Mesendoderm (in vitro differentiated cells): ENCODE results near the gene HPS1.

Experiments used
- DNase-seq: peaks from one replicate; pipeline ENCODE4 v3.0.0; 2013
- H2AK5ac ChIP-seq: 2 replicates; pipeline ENCODE4 v1.6.1; 2013; ENCODE audit warnings: low read length, inconsistent platforms
- H2BK120ac ChIP-seq: 2 replicates; pipeline ENCODE4 v1.6.1; 2013; ENCODE audit warnings: low read depth, mild to moderate bottlenecking, low read length, moderate library complexity, mixed read lengths
- H2BK15ac ChIP-seq: replicated peaks from 2 replicates; pipeline ENCODE4 v1.6.1; 2013; ENCODE audit warnings: low read depth, mild to moderate bottlenecking, moderate library complexity
- H2BK5ac ChIP-seq: 2 replicates; pipeline ENCODE4 v1.6.1; 2013; ENCODE audit warnings: low read length, inconsistent platforms
- H3K18ac ChIP-seq: 2 replicates; pipeline ENCODE4 v1.6.1; 2013; ENCODE audit warnings: mild to moderate bottlenecking, low read length, mixed read lengths
- H3K23ac ChIP-seq: one replicate; pipeline ENCODE4 v1.6.1; 2013; ENCODE audit warnings: low read length
- H3K27ac ChIP-seq: 2 replicates; pipeline ENCODE4 v1.5.1; 2013; ENCODE audit warnings: low read depth, mild to moderate bottlenecking, inconsistent platforms, low read length, moderate library complexity
- H3K27me3 ChIP-seq: 2 replicates; pipeline ENCODE4 v1.6.1; 2013; ENCODE audit warnings: low read length, control low read depth, mild to moderate bottlenecking, inconsistent platforms; ENCODE audit not compliant: insufficient read depth, poor library complexity
- H3K36me3 ChIP-seq: 2 replicates; pipeline ENCODE4 v1.6.1; 2013; ENCODE audit warnings: low read length, inconsistent platforms; ENCODE audit not compliant: control insufficient read depth, insufficient read depth
- H3K4ac ChIP-seq: one replicate; pipeline ENCODE4 v1.6.1; 2013; ENCODE audit warnings: low read depth, mild to moderate bottlenecking, low read length, moderate library complexity
- H3K4me1 ChIP-seq: 2 replicates; pipeline ENCODE4 v1.6.1; 2013; ENCODE audit warnings: low read depth, low read length, inconsistent platforms; ENCODE audit not compliant: control insufficient read depth
- H3K4me2 ChIP-seq: 2 replicates; pipeline ENCODE4 v1.6.1; 2013; ENCODE audit warnings: low read length
- H3K4me3 ChIP-seq: 2 replicates; pipeline ENCODE4 v1.5.1; 2013; ENCODE audit warnings: mild to moderate bottlenecking, low read length
- H3K56ac ChIP-seq: one replicate; pipeline ENCODE4 v1.6.1; 2013; ENCODE audit warnings: low read length
- H3K79me1 ChIP-seq: 2 replicates; pipeline ENCODE4 v1.6.1; 2013; ENCODE audit warnings: low read length, inconsistent platforms
- H3K79me2 ChIP-seq: 2 replicates; pipeline ENCODE4 v1.6.1; 2013; ENCODE audit warnings: mild to moderate bottlenecking, low read length; ENCODE audit not compliant: control insufficient read depth, insufficient read depth
- H3K9ac ChIP-seq: 2 replicates; pipeline ENCODE4 v1.6.1; 2013; ENCODE audit warnings: low read length, inconsistent platforms
- H4K5ac ChIP-seq: one replicate; pipeline ENCODE4 v1.6.1; 2013; ENCODE audit warnings: low read length
- H4K8ac ChIP-seq: one replicate; pipeline ENCODE4 v1.6.1; 2013; ENCODE audit warnings: low read depth, mild to moderate bottlenecking, control low read depth, low read length, moderate library complexity
- WGBS: extraction: QIAGEN DNeasy Blood & Tissue Kit; methylation state at CpG from one replicate; pipeline ENCODE4 v1.1.7; 2013; ENCODE audit warnings: low lambda C conversion rate, missing lambda C conversion rate; ENCODE audit not compliant: insufficient coverage; ENCODE audit errors: extremely low coverage; 5-methylcytosine and 5-hydroxymethylcytosine counted together

The HPS1 gene

GRCh38 chr10:98425511-98426352 is 21.0 kb downstream of the HPS1 start:
- no peaks in the 10 kb centered on the region for H3K27me3 ChIP-seq
- no peak overlapping the region for H2BK5ac ChIP-seq
- H3K9ac ChIP-seq: no peak overlapping the region
- H2AK5ac ChIP-seq: no peak overlapping the region
- H3K27ac ChIP-seq: no peak overlapping the region
- no peaks in the 10 kb centered on the region for H3K79me2 ChIP-seq
- H3K18ac ChIP-seq: no peak overlapping the region
- H4K8ac ChIP-seq: no peak overlapping the region
- no peak overlapping the region for H3K4me3 ChIP-seq
- no peak overlapping the region for H3K4me2 ChIP-seq
- no peaks in the 10 kb centered on the region for H3K79me1 ChIP-seq
- H2BK15ac ChIP-seq: no peak overlapping the region
- peak; percentile 75 for DNase-seq
- no peak overlapping the region for H3K23ac ChIP-seq
- no peak overlapping the region for H3K56ac ChIP-seq
- H3K4ac ChIP-seq: no peak overlapping the region
- no peaks in the 10 kb centered on the region for H3K4me1 ChIP-seq
- H3K36me3 ChIP-seq: peaks cover 1% of the 10 kb centered on the region
- no peak overlapping the region for H4K5ac ChIP-seq
- no peak overlapping the region for H2BK120ac ChIP-seq
- WGBS: no CpG with 5 or more reads among the region's 21 CpGs

- H3K18ac ChIP-seq: no peak overlapping the region
- H3K27me3 ChIP-seq: no peaks in the 10 kb centered on the region
- no peak overlapping the region for H2BK5ac ChIP-seq
- H3K4me2 ChIP-seq: no peak overlapping the region
- peaks cover 1% of the 10 kb centered on the region for H3K36me3 ChIP-seq
- no peaks in the 10 kb centered on the region for H3K79me1 ChIP-seq
- H2AK5ac ChIP-seq: no peak overlapping the region
- no peak overlapping the region for H3K4ac ChIP-seq
- no peak overlapping the region for H3K23ac ChIP-seq
- H2BK15ac ChIP-seq: no peak overlapping the region
- no peak overlapping the region for H3K27ac ChIP-seq
- H4K8ac ChIP-seq: no peak overlapping the region
- H4K5ac ChIP-seq: no peak overlapping the region
- H3K4me1 ChIP-seq: no peaks in the 10 kb centered on the region
- no peak overlapping the region for H3K56ac ChIP-seq
- WGBS: no CpG with 5 or more reads among the region's 23 CpGs
- H3K4me3 ChIP-seq: no peak overlapping the region
- H2BK120ac ChIP-seq: no peak overlapping the region
- no peak for DNase-seq
- H3K9ac ChIP-seq: no peak overlapping the region
- H3K79me2 ChIP-seq: no peaks in the 10 kb centered on the region
These were observed 22.2 kb downstream of the HPS1 start for GRCh38 chr10:98424295-98425254.

GRCh38 chr10:98423691-98424120 is 23.0 kb downstream of the HPS1 start:
- Histone ChIP-seq H3K4me1 (no peaks in the 10 kb centered on the region), H3K56ac (no peak overlapping the region), H2BK120ac (no peak overlapping the region), H3K9ac (no peak overlapping the region), H3K79me2 (no peaks in the 10 kb centered on the region), H3K79me1 (no peaks in the 10 kb centered on the region), H3K4ac (no peak overlapping the region), H3K27ac (no peak overlapping the region), H3K36me3 (no peaks in the 10 kb centered on the region), H2AK5ac (no peak overlapping the region), H3K4me2 (no peak overlapping the region), H3K4me3 (no peak overlapping the region), H2BK5ac (no peak overlapping the region), H4K8ac (no peak overlapping the region), H3K23ac (no peak overlapping the region), H4K5ac (no peak overlapping the region), H3K18ac (no peak overlapping the region), H2BK15ac (no peak overlapping the region), H3K27me3 (no peaks in the 10 kb centered on the region)
- DNase-seq: peak; percentile 68
- WGBS: no CpG with 5 or more reads among the region's 9 CpGs

GRCh38 chr10:98422182-98422581 is 24.6 kb downstream of the HPS1 start:
- Histone ChIP-seq H2BK5ac (no peak overlapping the region), H3K56ac (no peak overlapping the region), H3K79me1 (no peaks in the 10 kb centered on the region), H2BK120ac (no peak overlapping the region), H3K4ac (no peak overlapping the region), H4K8ac (no peak overlapping the region), H3K79me2 (no peaks in the 10 kb centered on the region), H3K4me3 (no peak overlapping the region), H3K9ac (no peak overlapping the region), H2BK15ac (no peak overlapping the region), H3K4me1 (no peaks in the 10 kb centered on the region), H4K5ac (no peak overlapping the region), H3K27ac (no peak overlapping the region), H3K18ac (no peak overlapping the region), H3K36me3 (no peaks in the 10 kb centered on the region), H3K23ac (no peak overlapping the region), H2AK5ac (no peak overlapping the region), H3K27me3 (no peaks in the 10 kb centered on the region), H3K4me2 (no peak overlapping the region)
- WGBS: no CpG with 5 or more reads among the region's 10 CpGs
- no peak for DNase-seq

- Histone ChIP-seq H3K27me3 (no peaks in the 10 kb centered on the region), H3K4ac (no peak overlapping the region), H4K8ac (no peak overlapping the region), H3K23ac (no peak overlapping the region), H3K18ac (no peak overlapping the region), H3K4me3 (no peak overlapping the region), H2BK15ac (no peak overlapping the region), H3K27ac (no peak overlapping the region), H2BK120ac (no peak overlapping the region), H3K79me2 (no peaks in the 10 kb centered on the region), H2AK5ac (no peak overlapping the region), H3K4me1 (no peaks in the 10 kb centered on the region), H3K56ac (no peak overlapping the region), H2BK5ac (no peak overlapping the region), H4K5ac (no peak overlapping the region), H3K9ac (no peak overlapping the region), H3K79me1 (no peaks in the 10 kb centered on the region), H3K36me3 (no peaks in the 10 kb centered on the region), H3K4me2 (no peak overlapping the region)
- no peak for DNase-seq
- no CpG with 5 or more reads among the region's 9 CpGs for WGBS
These were observed 25.9 kb downstream of the HPS1 start for GRCh38 chr10:98420786-98421185.
